HAP-1 (cell line): Measurements from ENCODE around the gene SNRPA.
"Not testable (repeated sequence)": the region's sequence is repeated elsewhere in the genome, so short reads cannot be mapped to it uniquely, and the experiment has no call there.

Experiments used
- DNase-seq, 2 experiments: peaks; one replicate each; pipeline ENCODE4 v3.0.0-alpha.2; 2016 to 2020; ENCODE audit warnings: low spot score in 2 of 2
- H3K27me3 ChIP-seq: fragments of 250-450 bp; sonication (Bioruptor Pico); 2 replicates; pipeline ENCODE4 v1.5.1; 2020; ENCODE audit warnings: low read depth, mild to moderate bottlenecking, moderate library complexity
- H3K36me3 ChIP-seq: fragments of 250-450 bp; sonication (Bioruptor Pico); replicated peaks from 2 replicates; pipeline ENCODE4 v1.5.1; 2020; ENCODE audit warnings: mild to moderate bottlenecking
- H3K4me1 ChIP-seq: fragments of 250-450 bp; sonication (Bioruptor Pico); 2 replicates; pipeline ENCODE4 v1.5.1; 2020; ENCODE audit warnings: mild to moderate bottlenecking
- H3K4me3 ChIP-seq: fragments of 250-450 bp; sonication (Bioruptor Pico); 2 replicates; pipeline ENCODE4 v1.5.1; 2020; ENCODE audit warnings: mild to moderate bottlenecking, moderate library complexity
- H3K9me3 ChIP-seq: fragments of 250-450 bp; sonication (Bioruptor Pico); 2 replicates; pipeline ENCODE4 v1.5.1; 2020; ENCODE audit warnings: mild to moderate bottlenecking, moderate library complexity
- in situ Hi-C: fragments of 300-500 bp; cut with MboI; formaldehyde crosslinking; loops from 3 replicates; pipeline ENCODE4 v1.14.3; 2020; ENCODE audit warnings: low sequenced_read_pairs, inconsistent platforms, mixed read lengths

Gene SNRPA

GRCh38 chr19:40783711-40784110 lies 32.7 kb downstream of the SNRPA start:
- DNase-seq: no peak
- Histone ChIP-seq H3K27me3 (no peaks in the 10 kb centered on the region), H3K4me3 (no peak overlapping the region), H3K36me3 (no peaks in the 10 kb centered on the region), H3K9me3 (no peaks in the 10 kb centered on the region), H3K4me1 (peaks cover 5% of the 10 kb centered on the region)
- in situ Hi-C loops: no loop called here

DNA sequence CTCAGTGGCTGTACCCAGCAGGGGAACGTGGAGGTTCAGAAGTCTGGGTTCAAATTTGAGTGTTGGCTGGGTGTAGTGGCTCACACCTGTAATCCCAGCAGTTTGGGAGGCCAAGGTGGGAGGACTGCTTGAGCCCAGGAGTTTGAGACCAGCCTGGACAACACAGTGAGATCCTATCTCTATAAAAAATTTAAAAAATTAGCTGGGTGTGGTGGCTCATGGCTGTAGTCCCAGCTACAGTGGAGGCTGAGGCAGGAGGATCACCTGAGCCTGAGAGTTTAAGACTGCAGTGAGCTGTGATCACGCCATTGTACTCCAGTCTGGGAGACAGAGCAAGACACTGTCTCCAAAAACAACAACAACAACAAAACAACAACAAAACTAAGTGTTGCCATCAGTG lies 33.1 kb downstream of the SNRPA start:
- H3K9me3 ChIP-seq, in situ Hi-C loops, H3K4me3 ChIP-seq, H3K4me1 ChIP-seq, H3K27me3 ChIP-seq, H3K36me3 ChIP-seq, DNase-seq: not testable (repeated sequence)

DNA sequence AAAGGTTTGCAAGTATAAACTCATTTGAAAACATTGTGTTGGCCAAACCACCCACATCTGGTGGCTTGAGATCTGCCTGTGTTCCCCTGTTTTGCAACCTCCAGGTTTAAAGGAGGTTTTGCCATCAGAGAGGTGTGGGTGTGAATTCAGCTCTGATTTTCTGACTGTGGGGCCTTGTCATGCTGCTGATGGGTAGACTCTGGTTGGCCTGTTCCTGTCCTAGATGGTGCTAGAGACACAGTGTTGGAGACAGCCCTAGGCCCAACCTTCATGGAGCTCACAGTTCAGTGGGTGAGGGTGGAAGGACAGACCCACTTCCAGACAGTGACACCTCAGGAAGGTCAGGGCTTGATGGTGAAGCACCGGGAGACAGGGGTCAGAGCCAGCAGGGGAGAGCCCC lies 34.5 kb downstream of the SNRPA start:
- Histone ChIP-seq H3K9me3 (no peaks in the 10 kb centered on the region), H3K4me3 (no peak overlapping the region), H3K36me3 (no peaks in the 10 kb centered on the region), H3K4me1 (no peaks in the 10 kb centered on the region), H3K27me3 (no peaks in the 10 kb centered on the region)
- in situ Hi-C loops: no loop called here
- no peak for DNase-seq

GRCh38 chr19:40786060-40787037 lies 35.3 kb downstream of the SNRPA start:
- in situ Hi-C loops: no loop called here
- Histone ChIP-seq H3K4me1 (no peaks in the 10 kb centered on the region), H3K27me3 (no peaks in the 10 kb centered on the region), H3K4me3 (no peak overlapping the region), H3K36me3 (no peaks in the 10 kb centered on the region), H3K9me3 (no peaks in the 10 kb centered on the region)
- DNase-seq: no peak

DNA sequence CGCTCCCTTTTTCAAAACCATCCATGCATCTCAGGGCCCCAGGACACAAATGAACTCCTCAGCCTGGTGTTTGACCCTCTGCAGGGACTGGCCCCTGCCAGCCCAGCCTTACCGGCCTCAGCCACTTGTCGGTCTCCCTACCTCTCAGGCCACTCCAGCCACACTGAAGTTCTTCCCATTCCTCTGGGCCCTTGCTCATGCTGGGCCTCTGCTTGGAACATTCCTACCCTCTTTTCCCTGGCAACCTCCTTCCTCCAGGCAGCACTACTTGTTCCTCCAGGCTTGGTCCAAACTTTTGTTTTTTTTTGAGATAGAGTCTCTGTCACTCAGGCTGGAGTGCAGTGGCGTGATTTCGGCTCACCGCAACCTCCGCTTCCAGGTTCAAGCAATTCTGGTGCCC lies 40.3 kb downstream of the SNRPA start:
- no peak for DNase-seq
- in situ Hi-C loops: no loop called here
- no peaks in the 10 kb centered on the region for H3K4me1 ChIP-seq
- no peaks in the 10 kb centered on the region for H3K27me3 ChIP-seq
- H3K36me3 ChIP-seq: no peaks in the 10 kb centered on the region
- H3K9me3 ChIP-seq: no peaks in the 10 kb centered on the region
- no peak overlapping the region for H3K4me3 ChIP-seq

GRCh38 chr19:40791996-40792395 lies 41.0 kb downstream of the SNRPA start:
- no peaks in the 10 kb centered on the region for H3K27me3 ChIP-seq
- H3K9me3 ChIP-seq: no peaks in the 10 kb centered on the region
- no peaks in the 10 kb centered on the region for H3K36me3 ChIP-seq
- DNase-seq: no peak
- in situ Hi-C loops: no loop called here
- no peaks in the 10 kb centered on the region for H3K4me1 ChIP-seq
- H3K4me3 ChIP-seq: no peak overlapping the region

- peaks cover 13% of the 10 kb centered on the region for H3K4me1 ChIP-seq
- H3K4me3 ChIP-seq: no peak overlapping the region
- in situ Hi-C loops: no loop called here
These were observed 46.4 kb downstream of the SNRPA start for GRCh38 chr19:40797166-40797962.

GRCh38 chr19:40797963-40798682 lies 47.1 kb downstream of the SNRPA start:
- Histone ChIP-seq H3K4me1 (peaks cover 13% of the 10 kb centered on the region), H3K4me3 (peak overlapping the region; percentile 37), H3K9me3 (no peaks in the 10 kb centered on the region), H3K27me3 (no peaks in the 10 kb centered on the region), H3K36me3 (peaks cover 28% of the 10 kb centered on the region)
- peak; percentile 70 to 87 for DNase-seq
- in situ Hi-C loops: no loop called here

More at GRCh38 chr19:40797166-40797962, 46.4 kb downstream of the SNRPA start:
- DNase-seq: no peak
- Histone ChIP-seq H3K9me3 (no peaks in the 10 kb centered on the region), H3K36me3 (peaks cover 21% of the 10 kb centered on the region), H3K27me3 (no peaks in the 10 kb centered on the region)

- in situ Hi-C loops: no loop called here
- H3K36me3 ChIP-seq: peaks cover 36% of the 10 kb centered on the region
- peak; percentile 99 to 100 for DNase-seq
- H3K9me3 ChIP-seq: no peaks in the 10 kb centered on the region
- peak within 1 kb of the TSS; percentile 75 for H3K4me3 ChIP-seq
- H3K4me1 ChIP-seq: peaks cover 13% of the 10 kb centered on the region
- H3K27me3 ChIP-seq: no peaks in the 10 kb centered on the region
These were observed 47.9 kb downstream of the SNRPA start, which contains the start of gene EGLN2 for GRCh38 chr19:40798683-40799557. EGLN2 (plus strand) TSS chr19:40799191; CDS start chr19:40800573, 1,382 bp downstream.

DNA sequence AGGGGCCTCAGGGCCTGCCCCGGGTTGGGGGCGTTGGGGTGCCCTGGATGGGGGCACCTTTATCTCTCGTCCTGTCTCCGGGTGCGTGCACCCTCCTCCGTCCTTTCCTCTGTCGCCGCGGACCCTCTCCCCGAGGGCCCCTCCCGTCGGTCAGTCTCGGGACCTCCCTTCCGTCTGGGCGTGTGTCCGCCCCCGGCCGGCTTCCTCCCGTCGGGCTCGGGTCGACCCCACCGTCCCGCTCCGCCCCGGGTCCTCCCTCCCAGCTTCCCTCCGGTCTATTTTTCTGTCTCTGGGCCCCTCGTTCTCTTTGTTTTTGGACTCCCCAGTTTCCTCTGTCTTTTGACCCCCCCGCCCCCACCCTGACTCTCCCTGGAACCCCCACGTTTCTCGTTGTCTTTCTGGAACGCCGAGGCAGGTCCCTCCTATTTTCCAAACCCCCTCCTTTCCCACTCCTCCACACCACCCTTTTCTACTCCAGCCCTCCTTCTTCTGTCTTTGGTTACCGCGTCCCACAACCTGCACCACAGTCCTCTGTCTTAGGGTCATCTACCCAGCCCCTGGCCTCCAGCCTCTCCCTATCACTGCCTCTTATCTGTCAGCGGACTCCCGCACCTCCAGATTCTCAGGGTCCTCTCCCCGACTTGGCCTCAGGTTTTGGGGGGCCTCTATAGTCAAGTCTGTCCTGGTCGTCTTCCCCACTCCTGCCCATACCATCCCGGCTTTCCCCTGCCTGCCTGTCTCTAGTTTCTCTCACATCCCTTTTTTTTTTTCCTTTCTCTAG lies 48.7 kb downstream of the SNRPA start:
- Histone ChIP-seq H3K36me3 (peaks cover 43% of the 10 kb centered on the region), H3K4me3 (peak overlapping the region; percentile 75), H3K27me3 (no peaks in the 10 kb centered on the region), H3K4me1 (peaks cover 13% of the 10 kb centered on the region), H3K9me3 (no peaks in the 10 kb centered on the region)
- in situ Hi-C loops: no loop called here
- peak in 1 of 2 experiments; percentile 58 for DNase-seq

DNA sequence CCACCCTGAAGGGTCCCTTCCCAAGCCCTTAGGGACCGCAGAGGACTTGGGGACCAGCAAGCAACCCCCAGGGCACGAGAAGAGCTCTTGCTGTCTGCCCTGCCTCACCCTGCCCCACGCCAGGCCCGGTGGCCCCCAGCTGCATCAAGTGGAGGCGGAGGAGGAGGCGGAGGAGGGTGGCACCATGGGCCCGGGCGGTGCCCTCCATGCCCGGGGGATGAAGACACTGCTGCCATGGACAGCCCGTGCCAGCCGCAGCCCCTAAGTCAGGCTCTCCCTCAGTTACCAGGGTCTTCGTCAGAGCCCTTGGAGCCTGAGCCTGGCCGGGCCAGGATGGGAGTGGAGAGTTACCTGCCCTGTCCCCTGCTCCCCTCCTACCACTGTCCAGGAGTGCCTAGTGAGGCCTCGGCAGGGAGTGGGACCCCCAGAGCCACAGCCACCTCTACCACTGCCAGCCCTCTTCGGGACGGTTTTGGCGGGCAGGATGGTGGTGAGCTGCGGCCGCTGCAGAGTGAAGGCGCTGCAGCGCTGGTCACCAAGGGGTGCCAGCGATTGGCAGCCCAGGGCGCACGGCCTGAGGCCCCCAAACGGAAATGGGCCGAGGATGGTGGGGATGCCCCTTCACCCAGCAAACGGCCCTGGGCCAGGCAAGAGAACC lies 49.5 kb downstream of the SNRPA start:
- H3K36me3 ChIP-seq: peaks cover 49% of the 10 kb centered on the region
- H3K9me3 ChIP-seq: no peaks in the 10 kb centered on the region

GRCh38 chr19:40800997-40801377 lies 50.0 kb downstream of the SNRPA start:
- no peak for DNase-seq
- Histone ChIP-seq H3K4me1 (peaks cover 18% of the 10 kb centered on the region), H3K4me3 (no peak overlapping the region), H3K36me3 (peaks cover 51% of the 10 kb centered on the region), H3K9me3 (no peaks in the 10 kb centered on the region), H3K27me3 (no peaks in the 10 kb centered on the region)
- in situ Hi-C loops: no loop called here

More for the DNA sequence above, 49.5 kb downstream of the SNRPA start:
- DNase-seq: no peak
- Histone ChIP-seq H3K27me3 (no peaks in the 10 kb centered on the region), H3K4me1 (peaks cover 13% of the 10 kb centered on the region), H3K4me3 (peak overlapping the region; percentile 75)
- in situ Hi-C loops: no loop called here
